H9 (cell line): ENCODE data around the gene ANGEL2. TPM values are rescaled to one million over a fixed set of nuclear protein-coding genes. Genes with fewer than 3 reads are reported as not detected.

Experiments used
- DNase-seq: peaks from one replicate; pipeline ENCODE4 v3.0.0-alpha.2; 2017
- H2AFZ ChIP-seq: one replicate; pipeline ENCODE4 v1.6.1; 2013; ENCODE audit warnings: mild to moderate bottlenecking, low read length, control low read depth, moderate library complexity
- H2AK5ac ChIP-seq: 2 replicates; pipeline ENCODE4 v1.6.1; 2013; ENCODE audit warnings: low read length, control low read depth, mixed read lengths; ENCODE audit not compliant: insufficient read length
- H2BK120ac ChIP-seq: one replicate; pipeline ENCODE4 v1.6.1; 2013; ENCODE audit warnings: low read depth, mild to moderate bottlenecking, low read length, control low read depth, inconsistent platforms; ENCODE audit not compliant: poor library complexity, severe bottlenecking
- H2BK12ac ChIP-seq: 2 replicates; pipeline ENCODE4 v1.6.1; 2013; ENCODE audit warnings: low read length, control low read depth, mixed read lengths, low read depth; ENCODE audit not compliant: insufficient read length
- H2BK15ac ChIP-seq: 2 replicates; pipeline ENCODE4 v1.6.1; 2013; ENCODE audit warnings: low read depth, low read length, control low read depth
- H2BK20ac ChIP-seq: one replicate; pipeline ENCODE4 v1.6.1; 2013; ENCODE audit warnings: low read depth, mild to moderate bottlenecking, low read length, control low read depth, inconsistent platforms; ENCODE audit not compliant: poor library complexity, severe bottlenecking
- H2BK5ac ChIP-seq: 2 replicates; pipeline ENCODE4 v1.6.1; 2013; ENCODE audit warnings: low read length, control low read depth, mixed read lengths; ENCODE audit not compliant: insufficient read length
- H3K14ac ChIP-seq: 2 replicates; pipeline ENCODE4 v1.6.1; 2013; ENCODE audit warnings: low read length, control low read depth; ENCODE audit not compliant: insufficient read depth
- H3K18ac ChIP-seq: 2 replicates; pipeline ENCODE4 v1.6.1; 2013; ENCODE audit warnings: low read depth, mild to moderate bottlenecking, mixed read lengths, low read length, control low read depth; ENCODE audit not compliant: insufficient read length
- H3K23ac ChIP-seq: 2 replicates; pipeline ENCODE4 v1.6.1; 2013; ENCODE audit warnings: low read length, control low read depth, mixed read lengths, low read depth; ENCODE audit not compliant: insufficient read length
- H3K23me2 ChIP-seq: 2 replicates; pipeline ENCODE4 v1.6.1; 2013; ENCODE audit warnings: low read depth, mild to moderate bottlenecking, mixed read lengths, low read length, control low read depth; ENCODE audit not compliant: insufficient read length, poor library complexity, severe bottlenecking
- H3K27ac ChIP-seq: 2 replicates; pipeline ENCODE4 v1.5.1; 2013; ENCODE audit warnings: low read length, control low read depth, mixed read lengths, low read depth; ENCODE audit not compliant: insufficient read length
- H3K27me3 ChIP-seq: 2 replicates; pipeline ENCODE4 v1.6.1; 2013; ENCODE audit warnings: low read length, control low read depth, inconsistent platforms; ENCODE audit not compliant: insufficient read depth
- H3K4ac ChIP-seq: 2 replicates; pipeline ENCODE4 v1.6.1; 2013; ENCODE audit warnings: low read depth, mild to moderate bottlenecking, control low read depth, inconsistent platforms, low read length, moderate library complexity
- H3K4me1 ChIP-seq: 2 replicates; pipeline ENCODE4 v1.6.1; 2013; ENCODE audit warnings: low read length, control low read depth, inconsistent platforms; ENCODE audit not compliant: insufficient read depth
- H3K4me2 ChIP-seq: 2 replicates; pipeline ENCODE4 v1.6.1; 2013; ENCODE audit warnings: low read length, control low read depth, mixed read lengths; ENCODE audit not compliant: insufficient read length, insufficient read depth
- H3K56ac ChIP-seq: 2 replicates; pipeline ENCODE4 v1.6.1; 2013; ENCODE audit warnings: low read depth, mild to moderate bottlenecking, mixed read lengths, low read length, control low read depth; ENCODE audit not compliant: insufficient read length
- H3K79me1 ChIP-seq: 2 replicates; pipeline ENCODE4 v1.6.1; 2013; ENCODE audit warnings: low read depth, mild to moderate bottlenecking, moderate library complexity, low read length, control low read depth, inconsistent platforms; ENCODE audit not compliant: insufficient read depth, poor library complexity, severe bottlenecking
- H3K79me2 ChIP-seq: 2 replicates; pipeline ENCODE4 v1.6.1; 2013; ENCODE audit warnings: low read length, control low read depth, inconsistent platforms; ENCODE audit not compliant: insufficient read depth
- H3K9ac ChIP-seq: 2 replicates; pipeline ENCODE4 v1.6.1; 2013; ENCODE audit warnings: low read length, control low read depth, mixed read lengths; ENCODE audit not compliant: insufficient read length; ENCODE audit errors: extremely low read depth
- H3K9me3 ChIP-seq: one replicate; pipeline ENCODE4 v1.6.1; 2013; ENCODE audit warnings: low read depth, low read length, inconsistent platforms; ENCODE audit not compliant: control insufficient read depth
- H3T11ph ChIP-seq: one replicate; pipeline ENCODE4 v1.6.1; 2013; ENCODE audit warnings: mild to moderate bottlenecking, low read length, control low read depth, inconsistent platforms
- H4K20me1 ChIP-seq: one replicate; pipeline ENCODE4 v1.6.1; 2013; ENCODE audit not compliant: control insufficient read depth, insufficient read length, insufficient read depth
- H4K5ac ChIP-seq: 2 replicates; pipeline ENCODE4 v1.6.1; 2013; ENCODE audit warnings: low read depth, mild to moderate bottlenecking, mixed read lengths, low read length, control low read depth; ENCODE audit not compliant: insufficient read length
- H4K8ac ChIP-seq: replicated peaks from 2 replicates; pipeline ENCODE4 v1.6.1; 2013; ENCODE audit warnings: low read length, control low read depth, mixed read lengths, low read depth; ENCODE audit not compliant: insufficient read length
- H4K91ac ChIP-seq: 2 replicates; pipeline ENCODE4 v1.6.1; 2013; ENCODE audit warnings: low read depth, mild to moderate bottlenecking, moderate library complexity, mixed read lengths, low read length, control low read depth; ENCODE audit not compliant: insufficient read length
- H3K27ac Mint-ChIP-seq, 3 experiments: 2 replicates in 2 of 3; 3 replicates in 1 of 3; pipeline ENCODE4 v1.8.0; 2020 to 2021; ENCODE audit warnings: mixed read lengths in 3 of 3, mild to moderate bottlenecking in 1 of 3, moderate library complexity in 1 of 3
- H3K27me3 Mint-ChIP-seq: 2 replicates; pipeline ENCODE4 v1.8.0; 2021; ENCODE audit warnings: low read depth, mild to moderate bottlenecking, moderate library complexity, mixed read lengths
- H3K36me3 Mint-ChIP-seq, 3 experiments: 2 replicates in 2 of 3; 3 replicates in 1 of 3; pipeline ENCODE4 v1.8.0; 2020 to 2021; ENCODE audit warnings: low read depth in 3 of 3, mixed read lengths in 3 of 3; ENCODE audit not compliant: insufficient read depth in 1 of 3
- H3K4me1 Mint-ChIP-seq, 2 experiments: 2 replicates each; pipeline ENCODE4 v1.8.0; 2020; ENCODE audit warnings: mixed read lengths in 2 of 2
- H3K4me3 Mint-ChIP-seq, 2 experiments: 2 replicates in 1 of 2; 3 replicates in 1 of 2; pipeline ENCODE4 v1.8.0; 2020 to 2021; ENCODE audit warnings: mild to moderate bottlenecking in 2 of 2, mixed read lengths in 2 of 2, moderate library complexity in 1 of 2
- H3K9me3 Mint-ChIP-seq, 2 experiments: 2 replicates in 1 of 2; 3 replicates in 1 of 2; pipeline ENCODE4 v1.8.0; 2020; ENCODE audit warnings: mild to moderate bottlenecking in 2 of 2, mixed read lengths in 2 of 2, moderate library complexity in 1 of 2
- WGBS: extraction: QIAGEN DNeasy Blood & Tissue Kit; methylation state at CpG from one replicate; pipeline ENCODE4 v1.1.7; 2013; ENCODE audit warnings: missing lambda C conversion rate, low lambda C conversion rate, mixed read lengths; ENCODE audit not compliant: insufficient read length; ENCODE audit errors: extremely low coverage; 5-methylcytosine and 5-hydroxymethylcytosine counted together
- total RNA-seq: library from RNA; stranded (reverse); gene quantifications from 2 replicates; pipeline ENCODE4 v1.2.1, GENCODE V29; 2021
- TF ChIP-seq, protein P1 (sequence below): fragments of 200-600 bp; sonication (generic); conservative IDR thresholded peaks from 3 replicates; pipeline ENCODE4 v1.8.0; 2021; ENCODE audit warnings: antibody characterized with exemption, mild to moderate bottlenecking

The ANGEL2 gene
- total RNA-seq, 1 experiment from 2014 or later, result 47.8 TPM

GRCh38 chr1:213041443-213041842 lies 25.8 kb upstream of the ANGEL2 start:
- Histone ChIP-seq H4K5ac (no peak overlapping the region), H2BK15ac (no peak overlapping the region), H3K4me2 (no peak overlapping the region), H3K23me2 (no peaks in the 10 kb centered on the region), H3K27me3 (no peaks in the 10 kb centered on the region), H3K79me1 (no peaks in the 10 kb centered on the region), H3K9ac (no peak overlapping the region), H3K4ac (no peak overlapping the region), H4K91ac (no peak overlapping the region), H3K14ac (no peak overlapping the region), H3K18ac (no peak overlapping the region), H2BK12ac (no peak overlapping the region), H2AK5ac (no peak overlapping the region), H4K20me1 (no peaks in the 10 kb centered on the region), H3K9me3 (no peaks in the 10 kb centered on the region), H2AFZ (no peak overlapping the region), H3K56ac (no peak overlapping the region), H3K27ac (no peak overlapping the region), H3K79me2 (no peaks in the 10 kb centered on the region), H2BK20ac (no peak overlapping the region), H3T11ph (no peak overlapping the region), H2BK120ac (no peak overlapping the region), H4K8ac (no peak overlapping the region), H3K23ac (no peak overlapping the region), H3K4me1 (no peaks in the 10 kb centered on the region), H2BK5ac (no peak overlapping the region)
- TF ChIP-seq, protein P1, sequence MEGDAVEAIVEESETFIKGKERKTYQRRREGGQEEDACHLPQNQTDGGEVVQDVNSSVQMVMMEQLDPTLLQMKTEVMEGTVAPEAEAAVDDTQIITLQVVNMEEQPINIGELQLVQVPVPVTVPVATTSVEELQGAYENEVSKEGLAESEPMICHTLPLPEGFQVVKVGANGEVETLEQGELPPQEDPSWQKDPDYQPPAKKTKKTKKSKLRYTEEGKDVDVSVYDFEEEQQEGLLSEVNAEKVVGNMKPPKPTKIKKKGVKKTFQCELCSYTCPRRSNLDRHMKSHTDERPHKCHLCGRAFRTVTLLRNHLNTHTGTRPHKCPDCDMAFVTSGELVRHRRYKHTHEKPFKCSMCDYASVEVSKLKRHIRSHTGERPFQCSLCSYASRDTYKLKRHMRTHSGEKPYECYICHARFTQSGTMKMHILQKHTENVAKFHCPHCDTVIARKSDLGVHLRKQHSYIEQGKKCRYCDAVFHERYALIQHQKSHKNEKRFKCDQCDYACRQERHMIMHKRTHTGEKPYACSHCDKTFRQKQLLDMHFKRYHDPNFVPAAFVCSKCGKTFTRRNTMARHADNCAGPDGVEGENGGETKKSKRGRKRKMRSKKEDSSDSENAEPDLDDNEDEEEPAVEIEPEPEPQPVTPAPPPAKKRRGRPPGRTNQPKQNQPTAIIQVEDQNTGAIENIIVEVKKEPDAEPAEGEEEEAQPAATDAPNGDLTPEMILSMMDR, result no peak
- Mint-ChIP-seq H3K27ac (no peak overlapping the region), H3K9me3 (no peaks in the 10 kb centered on the region; a peak in 1 of 5 replicates), H3K27me3 (peaks cover 3% of the 10 kb centered on the region; the same call in 1 of the 2 replicates), H3K36me3 (peaks cover 0 to 2% (median 0%) of the 10 kb centered on the region in 3 experiments; a peak in 2 of 7 replicates), H3K4me1 (peaks cover 13 to 15% of the 10 kb centered on the region in 2 experiments), H3K4me3 (no peak overlapping the region)
- no peak for DNase-seq
- no CpG with 5 or more reads among the region's 1 CpG for WGBS
